Dedifferentiated amniotic fluid mesenchymal stem cell (primary cell): Measurements from ENCODE around the gene ZNF641.
"Not testable (repeated sequence)": the region's sequence is repeated elsewhere in the genome, so short reads cannot be mapped to it uniquely, and the experiment has no call there.

ENCODE experiments used
- DNase-seq: peaks from one replicate; pipeline ENCODE4 v3.0.0-alpha.2; 2016; ENCODE audit errors: extremely low spot score

The ZNF641 gene

DNA sequence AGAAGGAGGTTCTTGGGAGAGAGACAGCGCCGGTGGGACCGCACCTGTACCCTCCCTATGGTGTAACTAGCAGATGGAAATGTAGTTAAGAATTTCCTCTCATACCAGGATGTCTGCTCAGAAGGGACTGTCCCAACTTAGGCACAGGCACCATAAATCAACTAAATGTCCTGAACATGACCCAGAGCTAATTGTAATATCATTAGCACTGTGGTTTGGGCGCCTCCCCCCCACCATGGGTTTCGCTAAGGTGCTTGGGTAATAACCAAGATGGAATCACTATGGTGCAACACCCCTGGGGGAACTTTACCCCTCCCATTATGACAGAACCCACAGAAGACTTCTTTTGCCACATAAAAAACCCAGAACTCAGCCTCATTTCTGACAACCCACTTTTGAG lies 15.9 kb downstream of the ZNF641 start:
- DNase-seq: no peak

GRCh38 chr12:48333680-48334079 lies 17.0 kb downstream of the ZNF641 start:
- DNase-seq: not testable (repeated sequence)

DNA sequence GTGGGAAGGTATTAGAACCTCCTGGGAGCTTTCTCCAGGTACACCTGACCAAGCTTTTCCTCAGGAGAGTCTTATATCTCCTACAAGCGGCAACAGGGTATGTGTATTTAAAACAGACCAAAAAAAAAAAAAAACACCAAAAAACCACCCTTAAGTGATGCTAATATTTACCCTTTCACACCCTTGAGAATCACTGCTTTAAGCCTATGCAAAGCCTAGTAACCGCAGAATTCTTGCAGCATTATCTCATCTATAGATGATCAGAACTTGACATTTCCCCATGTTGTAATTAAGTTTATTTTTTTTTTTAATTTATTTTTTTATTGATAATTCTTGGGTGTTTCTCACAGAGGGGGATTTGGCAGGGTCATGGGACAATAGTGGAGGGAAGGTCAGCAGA lies 19.3 kb downstream of the ZNF641 start:
- DNase-seq: no peak

DNA sequence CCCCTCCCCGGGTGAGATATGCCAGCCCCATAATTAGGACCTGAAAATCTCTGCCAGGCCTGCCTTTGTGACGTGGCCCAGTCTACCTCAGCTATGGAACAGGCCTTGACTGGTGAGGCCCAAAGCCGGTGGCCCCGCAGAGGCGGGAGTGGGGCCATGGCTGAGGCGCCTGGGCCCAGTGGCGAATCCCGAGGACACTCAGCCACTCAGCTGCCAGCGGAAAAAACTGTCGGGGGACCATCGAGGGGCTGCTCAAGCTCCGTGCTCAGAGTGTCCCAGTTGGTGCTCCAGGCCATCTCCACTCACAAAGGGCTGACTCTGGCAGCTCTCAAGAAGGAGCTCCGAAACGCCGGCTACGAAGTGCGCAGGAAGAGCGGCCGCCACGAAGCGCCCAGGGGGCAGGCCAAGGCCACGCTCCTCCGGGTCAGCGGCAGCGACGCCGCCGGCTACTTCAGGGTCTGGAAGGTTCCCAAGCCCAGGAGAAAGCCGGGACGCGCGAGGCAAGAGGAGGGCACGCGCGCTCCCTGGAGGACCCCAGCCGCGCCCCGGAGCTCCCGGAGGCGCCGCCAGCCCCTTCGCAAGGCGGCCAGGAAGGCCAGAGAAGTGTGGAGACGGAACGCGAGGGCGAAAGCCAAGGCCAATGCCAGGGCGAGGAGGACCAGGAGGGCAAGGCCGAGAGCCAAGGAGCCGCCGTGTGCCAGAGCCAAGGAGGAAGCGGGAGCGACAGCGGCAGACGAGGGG lies 21.4 kb downstream of the ZNF641 start:
- no peak for DNase-seq

GRCh38 chr12:48316491-48316890 lies 34.2 kb downstream of the ZNF641 start:
- DNase-seq: no peak

GRCh38 chr12:48311313-48311712 lies 39.4 kb downstream of the ZNF641 start:
- DNase-seq: no peak

DNA sequence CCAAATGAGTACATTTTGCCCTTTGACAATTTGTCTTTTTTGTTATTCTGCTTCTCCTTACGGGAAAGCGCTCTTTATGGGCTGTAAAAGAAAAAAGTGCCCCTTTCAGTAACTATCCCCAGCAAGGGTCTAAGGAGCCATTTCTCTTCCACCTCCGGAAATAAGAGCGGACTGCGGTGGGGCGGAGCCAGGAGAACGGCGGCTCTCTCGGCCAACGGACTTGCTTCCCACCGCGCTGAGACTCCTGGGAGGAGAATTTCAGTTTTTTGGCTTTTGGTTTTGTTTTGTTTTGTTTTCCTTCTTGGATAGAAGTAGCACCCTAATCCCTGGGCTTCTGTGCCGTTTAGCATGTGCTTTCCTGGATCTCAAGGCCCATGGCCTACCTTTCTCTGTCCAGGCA lies 43.5 kb downstream of the ZNF641 start:
- DNase-seq: no peak

DNA sequence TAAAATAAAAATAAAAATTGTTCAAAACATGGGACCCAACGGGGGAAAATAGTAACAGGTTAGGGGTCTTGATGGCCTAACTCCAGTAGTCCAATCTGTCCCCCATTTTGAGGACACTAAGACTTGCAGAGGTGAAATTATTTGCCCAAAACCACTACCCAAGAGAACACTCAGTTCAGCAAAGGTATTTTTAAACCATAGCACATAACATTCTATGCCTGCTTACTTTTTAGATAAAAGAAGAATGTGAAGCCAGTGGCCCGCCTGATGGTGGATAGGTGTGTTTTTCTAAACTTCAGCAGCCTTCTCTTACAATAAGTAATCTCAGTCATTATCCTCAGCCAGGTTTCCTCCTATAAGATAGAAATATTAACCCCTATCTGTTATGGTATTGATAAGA lies 45.5 kb downstream of the ZNF641 start:
- DNase-seq: no peak

GRCh38 chr12:48302161-48302911 lies 48.4 kb downstream of the ZNF641 start:
- no peak for DNase-seq

GRCh38 chr12:48300774-48301173 lies 49.9 kb downstream of the ZNF641 start:
- DNase-seq: no peak

GRCh38 chr12:48296586-48297282 lies 54.0 kb downstream of the ZNF641 start:
- DNase-seq: peak; percentile 19

GRCh38 chr12:48292040-48292439 lies 58.7 kb downstream of the ZNF641 start:
- no peak for DNase-seq

GRCh38 chr12:48291511-48291910 lies 59.2 kb downstream of the ZNF641 start:
- no peak for DNase-seq

- DNase-seq: no peak
Observed at GRCh38 chr12:48288387-48289268, 62.1 kb downstream of the ZNF641 start.
